A549 (cell line): Measurements from ENCODE around the gene ATP7B. TPM values are rescaled to one million over a fixed set of nuclear protein-coding genes. Genes with fewer than 3 reads are reported as not detected.

Source experiments
- ATAC-seq, 2 experiments: fragments of 200-7000 bp in 1 of 2; fragments of >200 bp in 1 of 2; cut with Nextera tagmentation in 1 of 2; cut with Tn5 transposase in 1 of 2; 3 replicates each; pipeline versions ENCODE4 v1.8.0 to v1.9.1; 2018 to 2020; ENCODE audit warnings: mild to moderate bottlenecking in 1 of 2, moderate library complexity in 1 of 2
- CTCF ChIA-PET: fragments of 300-600 bp; sonication (Branson Sonifier 250); formaldehyde crosslinking; extraction: SDS; loops from one replicate; lab custom pipeline; 2021; ENCODE audit warnings: antibody characterized with exemption, inconsistent platforms; lab: Yijun Ruan, JAX
- POLR2A ChIA-PET: fragments of 350-600 bp; formaldehyde crosslinking; extraction: SDS; loops from one replicate; lab custom pipeline; 2021; ENCODE audit warnings: antibody characterized with exemption, inconsistent platforms; lab: Yijun Ruan, JAX
- DNase-seq, 2 experiments: peaks; one replicate each; pipeline versions ENCODE4 v3.0.0 to v3.0.0-alpha.2; 2011 to 2016; ENCODE audit warnings: low read depth in 1 of 2, low spot score in 1 of 2
- FAIRE-seq: peaks from 2 replicates; lab custom pipeline; 2011; peaks lifted over from hg19 to GRCh38; lab: Jason Lieb, UNC
- H3K27ac ChIP-seq, 2 experiments: fragments of >200 bp; sonication (Bioruptor Twin); formaldehyde crosslinking; 3 replicates each; pipeline ENCODE4 v1.5.1; 2016 to 2017
- H3K4me1 ChIP-seq: fragments of >200 bp; sonication (Bioruptor Twin); formaldehyde crosslinking; 3 replicates; pipeline ENCODE4 v1.6.1; 2016
- H3K4me2 ChIP-seq: fragments of >200 bp; sonication (Bioruptor Twin); formaldehyde crosslinking; 3 replicates; pipeline ENCODE4 v1.6.1; 2016
- H3K4me3 ChIP-seq: fragments of >200 bp; sonication (Bioruptor Twin); formaldehyde crosslinking; 3 replicates; pipeline ENCODE4 v1.5.1; 2016
- H3K9me3 ChIP-seq: fragments of >200 bp; sonication (Bioruptor Twin); formaldehyde crosslinking; 3 replicates; pipeline ENCODE4 v1.6.1; 2016
- CBX2 ChIP-seq: fragments of 200-600 bp; sonication (generic); IDR thresholded peaks from 2 replicates; pipeline ENCODE4 v1.6.1; 2016; ENCODE audit warnings: low read depth, mild to moderate bottlenecking, borderline replicate concordance
- CEBPB ChIP-seq, 2 experiments: fragments of >200 bp in 1 of 2; sonication (Bioruptor Twin) in 1 of 2; formaldehyde crosslinking in 1 of 2; IDR thresholded peaks; 2 replicates each; pipeline ENCODE4 v1.6.1; 2012 to 2016
- CTCF ChIP-seq: fragments of >200 bp; sonication (Bioruptor Twin); formaldehyde crosslinking; IDR thresholded peaks from 3 replicates; pipeline ENCODE4 v1.5.1; 2016
- EP300 ChIP-seq, 2 experiments: fragments of >200 bp; sonication (Bioruptor Twin); formaldehyde crosslinking; IDR thresholded peaks; 2 replicates in 1 of 2; 3 replicates in 1 of 2; pipeline ENCODE4 v1.6.1; 2016 to 2017
- HES2 ChIP-seq: fragments of >200 bp; sonication (Bioruptor Twin); formaldehyde crosslinking; IDR thresholded peaks from 2 replicates; pipeline ENCODE4 v1.6.1; 2016
- HOXB5 ChIP-seq: fragments of 250-450 bp; sonication (Bioruptor Pico); IDR thresholded peaks from 2 replicates; pipeline ENCODE4 v1.5.0; 2020; ENCODE audit warnings: mild to moderate bottlenecking, moderate library complexity
- JUNB ChIP-seq: fragments of >200 bp; sonication (Bioruptor Twin); formaldehyde crosslinking; IDR thresholded peaks from 2 replicates; pipeline ENCODE4 v1.6.1; 2016
- MAFK ChIP-seq: fragments of 450-650 bp; IDR thresholded peaks from 2 replicates; pipeline ENCODE4 v1.6.1; 2014; ENCODE audit not compliant: partially characterized antibody
- MYC ChIP-seq: IDR thresholded peaks from 2 replicates; pipeline ENCODE4 v1.6.1; 2012; ENCODE audit warnings: mild to moderate bottlenecking, inconsistent platforms, low read length, improper control_type of control experiment, borderline replicate concordance
- NR3C1 ChIP-seq: fragments of >200 bp; sonication (Bioruptor Twin); formaldehyde crosslinking; IDR thresholded peaks from 3 replicates; pipeline ENCODE4 v1.6.1; 2017
- PHF8 ChIP-seq: fragments of 200-600 bp; sonication (generic); IDR thresholded peaks from 2 replicates; pipeline ENCODE4 v1.6.1; 2016; ENCODE audit warnings: low read depth, mild to moderate bottlenecking, antibody characterized with exemption, moderate library complexity, borderline replicate concordance
- RAD21 ChIP-seq, 2 experiments: fragments of >200 bp in 1 of 2; sonication (Bioruptor Twin) in 1 of 2; formaldehyde crosslinking in 1 of 2; IDR thresholded peaks in 1 of 2; conservative IDR thresholded peaks in 1 of 2; 2 replicates in 1 of 2; 3 replicates in 1 of 2; pipeline ENCODE4 v1.6.1; 2012 to 2018; ENCODE audit warnings: inconsistent platforms in 1 of 2
- RFX5 ChIP-seq: fragments of 450-650 bp; IDR thresholded peaks from 2 replicates; pipeline ENCODE4 v1.7.1; 2014; ENCODE audit warnings: antibody characterized with exemption, mild to moderate bottlenecking, moderate library complexity
- SMC3 ChIP-seq: fragments of >200 bp; sonication (Bioruptor Twin); formaldehyde crosslinking; IDR thresholded peaks from 3 replicates; pipeline ENCODE4 v1.6.1; 2018; ENCODE audit warnings: inconsistent platforms
- ZC3H11A ChIP-seq: fragments of 450-650 bp; IDR thresholded peaks from 2 replicates; pipeline ENCODE4 v1.6.1; 2014; ENCODE audit warnings: antibody characterized with exemption, mild to moderate bottlenecking
- ZFP36 ChIP-seq: fragments of 450-650 bp; IDR thresholded peaks from 2 replicates; pipeline ENCODE4 v1.6.1; 2014; ENCODE audit warnings: borderline replicate concordance; ENCODE audit not compliant: partially characterized antibody
- WGBS: methylation state at CpG from one replicate; pipeline ENCODE4 v1.1.6; 2017; ENCODE audit errors: missing lambda C conversion rate; 5-methylcytosine and 5-hydroxymethylcytosine counted together
- polyA plus RNA-seq, 4 experiments: library from polyadenylated mRNA; depleted of rRNA in 3 of 4; stranded (reverse); fragments of >200 nt; fragmentation: RNase III in 1 of 4; extraction: RNeasy Plus Mini Kit Qiagen cat#74134 plus additional on column Dnase treatment in 1 of 4; gene quantifications; 2 replicates in 3 of 4; 3 replicates in 1 of 4; pipeline ENCODE4 v1.2.3, GENCODE V29; 2011 to 2017

Gene ATP7B
- polyA plus RNA-seq, 2 of the 4 experiments (the other 2 are of a cell fraction), result 2.8 to 3.9 TPM

- H3K4me3 ChIP-seq, result no peak overlapping the region
- H3K27ac ChIP-seq, result no peak overlapping the region
- WGBS, result 69% methylated on average over 5 of the region's 9 CpGs
- CTCF ChIA-PET, result no interaction called here
- POLR2A ChIA-PET, result no interaction called here
- no peak overlapping the region for H3K4me2 ChIP-seq
- no peak for DNase-seq
- no peaks in the 10 kb centered on the region for H3K4me1 ChIP-seq
- no peaks in the 10 kb centered on the region for H3K9me3 ChIP-seq
- no peak for FAIRE-seq
- ATAC-seq, result no peak
- no peak for TF ChIP-seq HOXB5 (CRISPR knock-in tag)
- no peak for TF ChIP-seq ZFP36
- TF ChIP-seq MYC, result no peak
- TF ChIP-seq ZC3H11A, result no peak
- no peak for TF ChIP-seq EP300 (IDR thresholded peaks at IDR 0.05)
- TF ChIP-seq PHF8, result no peak
- TF ChIP-seq HES2, result no peak
- TF ChIP-seq SMC3, result no peak
- no peak for TF ChIP-seq JUNB
- TF ChIP-seq CBX2, result no peak
- TF ChIP-seq NR3C1, result no peak
These were observed 69.1 kb downstream of the ATP7B start for GRCh38 chr13:51942189-51942588.

- WGBS, result 43% methylated on average over 3 of the region's 3 CpGs
- ChIA-PET POLR2A (no interaction called here), CTCF (interaction anchor here (1.7 kb wide), 1 partner anchor 189 kb away, joined by 6 read pairs; no protein-coding TSS in a partner anchor)
- Histone ChIP-seq H3K4me1 (no peaks in the 10 kb centered on the region), H3K27ac (no peak overlapping the region), H3K9me3 (no peaks in the 10 kb centered on the region), H3K4me3 (no peak overlapping the region), H3K4me2 (no peak overlapping the region)
- ATAC-seq (no peak), DNase-seq (no peak), FAIRE-seq (no peak)
- TF ChIP-seq ZFP36 (no peak), MAFK (peak; percentile 57)
These were observed 72.8 kb downstream of the ATP7B start for GRCh38 chr13:51938454-51938853.

GRCh38 chr13:51937320-51938290 lies 73.6 kb downstream of the ATP7B start:
- Histone ChIP-seq H3K4me1 (no peaks in the 10 kb centered on the region), H3K4me3 (no peak overlapping the region), H3K27ac (no peak overlapping the region), H3K9me3 (no peaks in the 10 kb centered on the region), H3K4me2 (no peak overlapping the region)
- FAIRE-seq (no peak), DNase-seq (no peak), ATAC-seq (no peak)
- ChIA-PET CTCF (interaction anchor here (0.6 to 3.2 kb wide), 5 partner anchors 12 to 190 kb away, joined by 3 to 18 read pairs (median 4); partner anchors contain the start of gene NEK5), POLR2A (no interaction called here)
- TF ChIP-seq ZFP36 (no peak), RFX5 (no peak)
- WGBS, result 76% methylated on average over 22 of the region's 22 CpGs

GRCh38 chr13:51935326-51936171 lies 75.7 kb downstream of the ATP7B start:
- DNase-seq (peak; percentile 29 to 35), FAIRE-seq (no peak)
- 47% methylated on average over 4 of the region's 14 CpGs for WGBS

More at GRCh38 chr13:51935326-51936171, 75.7 kb downstream of the ATP7B start:
- H3K4me2 ChIP-seq, result no peak overlapping the region
- H3K27ac ChIP-seq, result no peak overlapping the region
- no peaks in the 10 kb centered on the region for H3K4me1 ChIP-seq
- no peak overlapping the region for H3K4me3 ChIP-seq
- H3K9me3 ChIP-seq, result no peaks in the 10 kb centered on the region
- peak; percentile 77 to 95 for ATAC-seq
- ChIA-PET CTCF (interaction anchor here (0.7 to 3.2 kb wide), 7 partner anchors 9 to 266 kb away, joined by 3 to 18 read pairs (median 3); partner anchors contain the start of gene NEK5), POLR2A (no interaction called here)
- TF ChIP-seq RAD21 (conservative IDR thresholded peaks at IDR 0.05 in 1 of 2, IDR thresholded peaks at IDR 0.05 in 1 of 2), result peak in 1 of 2 experiments; percentile 31; a peak in 2 of 5 replicates
- TF ChIP-seq SMC3, result peak; percentile 25; the same call in 1 of the 3 replicates
- no peak for TF ChIP-seq CEBPB (IDR thresholded peaks at IDR 0.05)
- TF ChIP-seq HES2, result no peak
- peak; percentile 17; the same call in 1 of the 3 replicates for TF ChIP-seq CTCF
